Cardiac fibroblast (primary cell): ENCODE results near the gene UBE2J2.
A peak's percentile ranks its signal among the peaks of the same experiment; 100 is the strongest.

Experiments used
- DNase-seq, 2 donors: peaks; one replicate each; pipeline versions ENCODE4 v3.0.0 to v3.0.0-alpha.2; 2010; ENCODE audit warnings: low read depth in 2 of 2
- H3K4me3 ChIP-seq, 2 donors: replicated peaks in 1 of 2; 1 replicate in 1 of 2; 2 replicates in 1 of 2; pipeline ENCODE4 v1.5.1; 2011; ENCODE audit warnings: low read depth in 2 of 2, low read length in 2 of 2, mild to moderate bottlenecking in 2 of 2, moderate library complexity in 1 of 2
- CTCF ChIP-seq: IDR thresholded peaks from one replicate; pipeline ENCODE4 v1.5.1; 2011; ENCODE audit warnings: low read depth, mild to moderate bottlenecking, low read length, inconsistent platforms

UBE2J2 gene

DNA sequence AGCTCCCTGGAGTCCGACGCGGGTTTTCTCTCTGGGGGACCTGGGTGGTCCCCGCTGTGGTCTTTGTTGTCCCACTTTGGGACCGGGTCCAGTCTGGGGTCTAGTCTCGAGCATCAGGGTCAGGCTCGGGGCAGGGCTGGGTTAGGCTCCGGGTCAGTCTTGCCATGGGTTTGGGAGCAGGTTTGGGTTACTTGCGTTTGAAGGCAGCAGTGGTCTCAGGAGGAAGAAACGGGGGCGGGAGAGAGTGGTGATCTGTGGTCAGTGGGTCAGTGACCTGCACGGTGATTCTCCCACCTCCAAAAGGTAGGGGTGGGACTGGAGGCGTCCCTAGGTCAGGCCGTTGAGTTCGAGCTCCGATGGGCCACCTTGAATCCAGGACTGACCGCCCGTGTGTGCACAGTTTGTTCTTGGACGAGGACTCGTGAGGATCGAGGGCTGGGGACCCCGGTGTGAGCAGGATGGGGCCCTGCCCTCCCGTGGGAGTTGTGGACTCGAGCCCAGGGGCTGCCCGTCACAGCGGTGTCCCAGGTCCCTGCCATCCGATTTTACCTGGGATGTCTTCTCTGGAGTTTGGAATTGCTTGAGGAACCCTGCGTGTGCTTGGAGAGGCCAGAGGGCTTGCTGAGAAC lies 39.4 kb downstream of the UBE2J2 start:
- H3K4me3 ChIP-seq, result no peak overlapping the region
- no peak for DNase-seq
- no peak for TF ChIP-seq CTCF

- H3K4me3 ChIP-seq, result no peak overlapping the region
- no peak for DNase-seq
Measured at GRCh38 chr1:1233567-1233892, 40.1 kb downstream of the UBE2J2 start.

GRCh38 chr1:1232796-1233566 lies 40.7 kb downstream of the UBE2J2 start:
- no peak for DNase-seq
- H3K4me3 ChIP-seq, result peak overlapping the region in 1 of 2 donors; percentile 41
- no peak for TF ChIP-seq CTCF

More at GRCh38 chr1:1233567-1233892, 40.1 kb downstream of the UBE2J2 start:
- no peak for TF ChIP-seq CTCF

- TF ChIP-seq CTCF, result no peak
- H3K4me3 ChIP-seq, result peak within 1 kb of the TSS; percentile 75 to 89
- DNase-seq, result no peak
Measured at GRCh38 chr1:1232208-1232795, 41.4 kb downstream of the UBE2J2 start, which contains the start of gene B3GALT6. Gene B3GALT6 (plus strand): TSS chr1:1232237. CDS start chr1:1232279, 42 bp downstream.

GRCh38 chr1:1231400-1232207 lies 42.0 kb downstream of the UBE2J2 start, which contains the start of gene SDF4:
Gene SDF4 (minus strand): TSS chr1:1232001. CDS start chr1:1228772, 3,229 bp downstream.
- peak within 1 kb of the TSS; percentile 75 to 89 for H3K4me3 ChIP-seq
- TF ChIP-seq CTCF, result no peak
- peak; percentile 96 to 98 for DNase-seq

GRCh38 chr1:1230656-1231399 lies 42.8 kb downstream of the UBE2J2 start:
- TF ChIP-seq CTCF, result peak; percentile 42
- DNase-seq, result peak; percentile 76 to 81
- peak overlapping the region; percentile 75 to 89 for H3K4me3 ChIP-seq
